SK-N-SH treated with all-trans-retinoic acid at 6 μM for 48 hours (cell line): ENCODE results near the gene PPP4R3A.
"Not testable (repeated sequence)": the region's sequence is repeated elsewhere in the genome, so short reads cannot be mapped to it uniquely, and the experiment has no call there.

ENCODE experiments used
- ATAC-seq: fragments of 200-7000 bp; cut with Tn5 transposase; 3 replicates; pipeline ENCODE4 v1.9.1; 2020; ENCODE audit warnings: mild to moderate bottlenecking, moderate library complexity
- ARNTL ChIP-seq: fragments of 450-650 bp; formaldehyde crosslinking; IDR thresholded peaks from 2 replicates; pipeline ENCODE4 v1.5.0; 2020; ENCODE audit warnings: low read depth, mild to moderate bottlenecking, moderate library complexity, borderline replicate concordance
- BACH2 ChIP-seq: fragments of 250-450 bp; sonication (Bioruptor Pico); IDR thresholded peaks from 2 replicates; pipeline ENCODE4 v1.9.0; 2021; ENCODE audit warnings: mild to moderate bottlenecking, borderline replicate concordance
- CSDC2 ChIP-seq: fragments of 250-450 bp; sonication (Bioruptor Pico); IDR thresholded peaks from 2 replicates; pipeline ENCODE4 v1.5.0; 2020; ENCODE audit warnings: mild to moderate bottlenecking, moderate library complexity
- GLIS3 ChIP-seq: fragments of 250-450 bp; sonication (Bioruptor Pico); IDR thresholded peaks from 2 replicates; pipeline ENCODE4 v1.5.0; 2020; ENCODE audit warnings: mild to moderate bottlenecking, moderate library complexity
- ISL1 ChIP-seq: fragments of 250-450 bp; sonication (Bioruptor Pico); IDR thresholded peaks from 2 replicates; pipeline ENCODE4 v2.1.2; 2022; ENCODE audit warnings: mild to moderate bottlenecking, moderate library complexity
- OSR1 ChIP-seq: fragments of 250-450 bp; sonication (Bioruptor Pico); IDR thresholded peaks from 2 replicates; pipeline ENCODE4 v1.8.0; 2022; ENCODE audit warnings: moderate library complexity, mild to moderate bottlenecking, inconsistent platforms
- POU6F1 ChIP-seq: fragments of 250-450 bp; sonication (Bioruptor Pico); IDR thresholded peaks from 2 replicates; pipeline ENCODE4 v1.8.0; 2021; ENCODE audit warnings: low read depth, mild to moderate bottlenecking, moderate library complexity, borderline replicate concordance
- PPARA ChIP-seq: fragments of 250-450 bp; sonication (Bioruptor Pico); IDR thresholded peaks from 2 replicates; pipeline ENCODE4 v1.5.0; 2020; ENCODE audit warnings: mild to moderate bottlenecking, borderline replicate concordance
- RARB ChIP-seq: fragments of 250-450 bp; sonication (Bioruptor Pico); IDR thresholded peaks from 2 replicates; pipeline ENCODE4 v1.8.0; 2021; ENCODE audit warnings: mild to moderate bottlenecking, moderate library complexity
- SNAI2 ChIP-seq: fragments of 250-450 bp; sonication (Bioruptor Pico); IDR thresholded peaks from 2 replicates; pipeline ENCODE4 v1.5.0; 2020; ENCODE audit warnings: mild to moderate bottlenecking, moderate library complexity
- TCF4 ChIP-seq: fragments of 250-450 bp; sonication (Bioruptor Pico); IDR thresholded peaks from 2 replicates; pipeline ENCODE4 v1.8.0; 2021; ENCODE audit warnings: mild to moderate bottlenecking, moderate library complexity, borderline replicate concordance
- ZC3H10 ChIP-seq: fragments of 250-450 bp; sonication (Bioruptor Pico); IDR thresholded peaks from 2 replicates; pipeline ENCODE4 v1.5.1; 2021; ENCODE audit warnings: mild to moderate bottlenecking, moderate library complexity
- ZFP3 ChIP-seq: fragments of 250-450 bp; sonication (Bioruptor Pico); IDR thresholded peaks from 2 replicates; pipeline ENCODE4 v1.5.0; 2020; ENCODE audit warnings: mild to moderate bottlenecking, moderate library complexity
- ZFP30 ChIP-seq: fragments of 450-650 bp; formaldehyde crosslinking; IDR thresholded peaks from 2 replicates; pipeline ENCODE4 v1.5.0; 2022; ENCODE audit warnings: mild to moderate bottlenecking, moderate library complexity
- ZNF565 ChIP-seq: fragments of 450-650 bp; formaldehyde crosslinking; conservative IDR thresholded peaks from 2 replicates; pipeline ENCODE4 v1.5.0; 2020; ENCODE audit warnings: low read depth, mild to moderate bottlenecking, moderate library complexity
- ZNF70 ChIP-seq: fragments of 450-650 bp; formaldehyde crosslinking; IDR thresholded peaks from 2 replicates; pipeline ENCODE4 v1.5.0; 2020; ENCODE audit warnings: mild to moderate bottlenecking, moderate library complexity
- ZNF8 ChIP-seq: fragments of 450-650 bp; formaldehyde crosslinking; IDR thresholded peaks from 2 replicates; pipeline ENCODE4 v1.5.0; 2020; ENCODE audit warnings: mild to moderate bottlenecking, moderate library complexity
- TF ChIP-seq, protein P1 (sequence below): fragments of 250-450 bp; sonication (Bioruptor Pico); IDR thresholded peaks from 2 replicates; pipeline ENCODE4 v1.5.1; 2020; ENCODE audit warnings: low read depth, mild to moderate bottlenecking, moderate library complexity
- TF ChIP-seq, protein P2 (sequence below): fragments of 250-450 bp; sonication (Bioruptor Pico); IDR thresholded peaks from 2 replicates; pipeline ENCODE4 v1.5.0; 2020; ENCODE audit warnings: mild to moderate bottlenecking, moderate library complexity

Gene PPP4R3A

GRCh38 chr14:91412939-91413338, 97.2 kb downstream of the PPP4R3A start:
- no peak for ATAC-seq
- TF ChIP-seq ZNF70 (CRISPR knock-in tag) (no peak), RARB (CRISPR knock-in tag) (no peak), ARNTL (CRISPR knock-in tag) (no peak), OSR1 (no peak), ZNF565 (no peak), POU6F1 (CRISPR knock-in tag) (no peak), TCF4 (CRISPR knock-in tag) (no peak), ZFP30 (CRISPR knock-in tag) (no peak)

DNA sequence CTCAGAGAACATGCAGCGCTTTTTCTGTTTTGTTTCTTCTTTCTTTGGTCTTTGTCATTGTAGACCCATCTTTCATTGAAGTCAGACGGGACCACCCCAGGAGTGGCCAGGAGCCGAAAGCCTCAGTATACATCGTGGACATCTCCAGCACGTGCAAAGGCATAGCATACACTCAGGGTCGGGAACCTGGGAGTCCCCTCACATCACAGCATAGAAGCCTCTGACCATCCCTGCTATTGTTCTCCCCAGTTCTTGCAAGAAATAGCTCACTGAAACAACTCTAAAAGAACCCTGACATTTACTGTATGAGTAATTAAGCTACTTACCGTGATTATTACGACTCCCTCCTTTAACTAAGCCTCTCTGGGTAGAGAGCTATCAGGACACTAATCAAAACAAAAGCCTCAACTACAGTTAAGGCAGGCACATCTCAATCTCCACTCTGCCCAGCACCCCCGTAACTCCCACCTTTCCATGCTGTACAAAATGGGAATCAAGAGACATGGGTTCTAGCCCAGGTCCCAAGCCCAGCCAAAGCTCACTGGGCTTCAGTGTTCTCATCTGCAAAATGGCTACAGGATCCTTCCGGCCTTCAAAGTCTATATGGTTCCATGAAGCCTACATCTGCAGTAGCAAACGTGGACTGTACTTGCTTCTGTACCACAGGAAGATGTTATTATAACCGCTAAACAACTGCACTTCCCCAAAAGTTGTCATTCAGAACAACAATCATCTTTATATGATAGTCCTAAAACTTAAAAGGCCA, 99.2 kb downstream of the PPP4R3A start:
- no peak for TF ChIP-seq ARNTL (CRISPR knock-in tag)
- no peak for TF ChIP-seq TCF4 (CRISPR knock-in tag)
- TF ChIP-seq PPARA (CRISPR knock-in tag) = no peak
- TF ChIP-seq GLIS3 = no peak
- ATAC-seq = no peak

- no peak for ATAC-seq
- TF ChIP-seq RARB (CRISPR knock-in tag) (no peak), CSDC2 (CRISPR knock-in tag) (no peak), ISL1 (CRISPR knock-in tag) (no peak), BACH2 (CRISPR knock-in tag) (no peak), SNAI2 (CRISPR knock-in tag) (no peak), POU6F1 (CRISPR knock-in tag) (no peak), OSR1 (no peak), TCF4 (CRISPR knock-in tag) (no peak), ZNF8 (CRISPR knock-in tag) (no peak), GLIS3 (no peak), ZNF70 (CRISPR knock-in tag) (no peak), ZFP3 (CRISPR knock-in tag) (no peak), ZNF565 (no peak), ZC3H10 (CRISPR knock-in tag) (no peak), ZFP30 (CRISPR knock-in tag) (no peak), ARNTL (CRISPR knock-in tag) (no peak)
- TF ChIP-seq, protein P1, sequence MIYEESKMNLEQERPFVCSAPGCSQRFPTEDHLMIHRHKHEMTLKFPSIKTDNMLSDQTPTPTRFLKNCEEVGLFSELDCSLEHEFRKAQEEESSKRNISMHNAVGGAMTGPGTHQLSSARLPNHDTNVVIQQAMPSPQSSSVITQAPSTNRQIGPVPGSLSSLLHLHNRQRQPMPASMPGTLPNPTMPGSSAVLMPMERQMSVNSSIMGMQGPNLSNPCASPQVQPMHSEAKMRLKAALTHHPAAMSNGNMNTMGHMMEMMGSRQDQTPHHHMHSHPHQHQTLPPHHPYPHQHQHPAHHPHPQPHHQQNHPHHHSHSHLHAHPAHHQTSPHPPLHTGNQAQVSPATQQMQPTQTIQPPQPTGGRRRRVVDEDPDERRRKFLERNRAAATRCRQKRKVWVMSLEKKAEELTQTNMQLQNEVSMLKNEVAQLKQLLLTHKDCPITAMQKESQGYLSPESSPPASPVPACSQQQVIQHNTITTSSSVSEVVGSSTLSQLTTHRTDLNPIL = no peak
- TF ChIP-seq, protein P2, sequence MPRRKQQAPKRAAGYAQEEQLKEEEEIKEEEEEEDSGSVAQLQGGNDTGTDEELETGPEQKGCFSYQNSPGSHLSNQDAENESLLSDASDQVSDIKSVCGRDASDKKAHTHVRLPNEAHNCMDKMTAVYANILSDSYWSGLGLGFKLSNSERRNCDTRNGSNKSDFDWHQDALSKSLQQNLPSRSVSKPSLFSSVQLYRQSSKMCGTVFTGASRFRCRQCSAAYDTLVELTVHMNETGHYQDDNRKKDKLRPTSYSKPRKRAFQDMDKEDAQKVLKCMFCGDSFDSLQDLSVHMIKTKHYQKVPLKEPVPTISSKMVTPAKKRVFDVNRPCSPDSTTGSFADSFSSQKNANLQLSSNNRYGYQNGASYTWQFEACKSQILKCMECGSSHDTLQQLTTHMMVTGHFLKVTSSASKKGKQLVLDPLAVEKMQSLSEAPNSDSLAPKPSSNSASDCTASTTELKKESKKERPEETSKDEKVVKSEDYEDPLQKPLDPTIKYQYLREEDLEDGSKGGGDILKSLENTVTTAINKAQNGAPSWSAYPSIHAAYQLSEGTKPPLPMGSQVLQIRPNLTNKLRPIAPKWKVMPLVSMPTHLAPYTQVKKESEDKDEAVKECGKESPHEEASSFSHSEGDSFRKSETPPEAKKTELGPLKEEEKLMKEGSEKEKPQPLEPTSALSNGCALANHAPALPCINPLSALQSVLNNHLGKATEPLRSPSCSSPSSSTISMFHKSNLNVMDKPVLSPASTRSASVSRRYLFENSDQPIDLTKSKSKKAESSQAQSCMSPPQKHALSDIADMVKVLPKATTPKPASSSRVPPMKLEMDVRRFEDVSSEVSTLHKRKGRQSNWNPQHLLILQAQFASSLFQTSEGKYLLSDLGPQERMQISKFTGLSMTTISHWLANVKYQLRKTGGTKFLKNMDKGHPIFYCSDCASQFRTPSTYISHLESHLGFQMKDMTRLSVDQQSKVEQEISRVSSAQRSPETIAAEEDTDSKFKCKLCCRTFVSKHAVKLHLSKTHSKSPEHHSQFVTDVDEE (CRISPR knock-in tag) = no peak
- TF ChIP-seq, all 23 proteins: peak for 0
These were observed 100.0 kb downstream of the PPP4R3A start for GRCh38 chr14:91409928-91410718.

DNA sequence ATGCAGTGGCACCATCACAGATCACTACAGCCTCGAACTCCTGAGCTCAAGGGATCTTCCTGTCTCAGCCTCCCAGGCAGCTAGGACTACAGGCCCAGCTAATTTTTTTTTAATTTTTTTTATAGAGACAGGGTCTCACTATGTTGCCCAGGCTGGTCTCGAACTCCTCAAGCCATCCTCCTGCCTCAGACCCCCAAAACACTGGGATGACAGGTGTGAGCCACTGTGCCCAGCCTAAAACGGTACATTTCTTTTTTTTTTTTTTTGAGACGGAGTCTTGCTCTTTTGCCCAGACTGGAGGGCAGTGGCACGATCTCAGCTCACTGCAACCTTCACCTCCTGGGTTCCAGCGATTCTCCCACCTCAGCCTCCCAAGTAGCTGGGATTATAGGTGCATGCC, 100.9 kb downstream of the PPP4R3A start:
- not testable (repeated sequence) for ATAC-seq
